ENCODE measurements around the gene NMU.

Gene NMU

GRCh38 chr4:55666535-55666934 lies 30.4 kb upstream of the NMU start:
- Histone ChIP-seq H3K4me1 (ENCODE audit: insufficient read depth, low read length, severe bottlenecking) (no peaks in the 10 kb centered on the region), H3K79me2 (ENCODE audit: insufficient read depth, low read length) (no peaks in the 10 kb centered on the region), H4K20me1 (ENCODE audit: insufficient read depth, low read length) (no peaks in the 10 kb centered on the region), H3K4me2 (ENCODE audit: low read length) (no peak overlapping the region), H2AFZ (ENCODE audit: low read length) (no peak overlapping the region), H3F3A (ENCODE audit: insufficient read depth, low read length) (no peaks in the 10 kb centered on the region), H3K9ac (ENCODE audit: low read length) (no peak overlapping the region), H3K4me3 (ENCODE audit: low read depth, low read length, poor library complexity, severe bottlenecking) (no peak overlapping the region), H3K9me3 (ENCODE audit: low read length) (no peaks in the 10 kb centered on the region), H3K27ac (ENCODE audit: low read depth, low read length, poor library complexity, severe bottlenecking) (no peak overlapping the region), H3K27me3 (ENCODE audit: insufficient read depth, low read length) (no peaks in the 10 kb centered on the region), H3K9me2 (ENCODE audit: low read depth, low read length) (no peaks in the 10 kb centered on the region), H3K36me3 (ENCODE audit: insufficient read depth, low read length) (no peaks in the 10 kb centered on the region)
- TF ChIP-seq EZH2 (IDR thresholded peaks at IDR 0.05; ENCODE audit: borderline replicate concordance, low read length): no peak
- no peak for TF ChIP-seq CTCF (IDR thresholded peaks at IDR 0.05; ENCODE audit: low read length)

GRCh38 chr4:55663145-55663544 lies 27.0 kb upstream of the NMU start:
- H3K9me2 ChIP-seq (ENCODE audit: low read depth, low read length): no peaks in the 10 kb centered on the region
- no peak overlapping the region for H3K4me3 ChIP-seq (ENCODE audit: low read depth, low read length, poor library complexity, severe bottlenecking)
- H3F3A ChIP-seq (ENCODE audit: insufficient read depth, low read length): no peaks in the 10 kb centered on the region
- H2AFZ ChIP-seq (ENCODE audit: low read length): no peak overlapping the region
- no peaks in the 10 kb centered on the region for H3K79me2 ChIP-seq (ENCODE audit: insufficient read depth, low read length)
- H3K36me3 ChIP-seq (ENCODE audit: insufficient read depth, low read length): no peaks in the 10 kb centered on the region
- no peak overlapping the region for H3K9ac ChIP-seq (ENCODE audit: low read length)
- H4K20me1 ChIP-seq (ENCODE audit: insufficient read depth, low read length): no peaks in the 10 kb centered on the region
- no peaks in the 10 kb centered on the region for H3K4me1 ChIP-seq (ENCODE audit: insufficient read depth, low read length, severe bottlenecking)
- no peak overlapping the region for H3K27ac ChIP-seq (ENCODE audit: low read depth, low read length, poor library complexity, severe bottlenecking)
- no peak overlapping the region for H3K4me2 ChIP-seq (ENCODE audit: low read length)
- no peaks in the 10 kb centered on the region for H3K9me3 ChIP-seq (ENCODE audit: low read length)
- no peaks in the 10 kb centered on the region for H3K27me3 ChIP-seq (ENCODE audit: insufficient read depth, low read length)
- no peak for TF ChIP-seq CTCF (IDR thresholded peaks at IDR 0.05; ENCODE audit: low read length)
- no peak for TF ChIP-seq EZH2 (IDR thresholded peaks at IDR 0.05; ENCODE audit: borderline replicate concordance, low read length)

DNA sequence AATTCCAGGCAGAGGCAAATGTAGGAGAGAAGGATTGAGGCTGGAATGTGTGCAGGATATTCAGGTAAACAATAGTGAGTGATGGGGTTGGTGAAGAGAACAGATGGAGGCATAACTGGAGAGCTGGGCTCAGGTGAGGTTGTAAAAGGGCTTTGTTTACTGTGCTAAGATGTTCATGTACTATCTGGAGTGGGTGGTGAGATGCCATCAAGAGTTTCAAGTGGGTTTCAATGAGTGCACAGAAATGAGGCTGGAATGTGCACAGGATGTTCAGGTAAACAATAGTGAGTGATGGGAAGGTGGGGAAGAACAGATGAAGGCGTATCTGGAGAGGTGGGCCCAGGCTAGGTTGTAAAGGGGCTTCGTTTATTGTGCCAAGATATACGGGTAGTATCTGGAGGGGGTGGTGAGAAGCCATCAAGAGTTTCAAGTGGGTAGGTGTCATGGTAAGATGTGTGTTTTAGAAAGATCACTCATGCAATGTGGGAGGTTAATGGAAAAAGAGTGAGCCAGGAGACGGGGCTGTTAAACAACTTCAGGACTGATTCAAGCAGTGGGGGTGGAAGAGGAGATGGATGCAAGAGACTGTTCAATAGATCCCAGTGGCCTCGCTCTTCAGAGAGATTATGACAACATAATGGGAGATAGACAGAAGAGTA lies 25.4 kb upstream of the NMU start:
- H3F3A ChIP-seq (ENCODE audit: insufficient read depth, low read length): no peaks in the 10 kb centered on the region
- no peaks in the 10 kb centered on the region for H3K79me2 ChIP-seq (ENCODE audit: insufficient read depth, low read length)
- H3K4me2 ChIP-seq (ENCODE audit: low read length): no peak overlapping the region
- no peak overlapping the region for H3K27ac ChIP-seq (ENCODE audit: low read depth, low read length, poor library complexity, severe bottlenecking)
- H3K9me3 ChIP-seq (ENCODE audit: low read length): no peaks in the 10 kb centered on the region
- H3K36me3 ChIP-seq (ENCODE audit: insufficient read depth, low read length): no peaks in the 10 kb centered on the region
- no peak for TF ChIP-seq CTCF (IDR thresholded peaks at IDR 0.05; ENCODE audit: low read length)
- TF ChIP-seq EZH2 (IDR thresholded peaks at IDR 0.05; ENCODE audit: borderline replicate concordance, low read length): no peak
- H2AFZ ChIP-seq (ENCODE audit: low read length): no peak overlapping the region
- no peak overlapping the region for H3K4me3 ChIP-seq (ENCODE audit: low read depth, low read length, poor library complexity, severe bottlenecking)
- H4K20me1 ChIP-seq (ENCODE audit: insufficient read depth, low read length): no peaks in the 10 kb centered on the region
- no peaks in the 10 kb centered on the region for H3K9me2 ChIP-seq (ENCODE audit: low read depth, low read length)
- no peaks in the 10 kb centered on the region for H3K27me3 ChIP-seq (ENCODE audit: insufficient read depth, low read length)
- H3K9ac ChIP-seq (ENCODE audit: low read length): no peak overlapping the region
- no peaks in the 10 kb centered on the region for H3K4me1 ChIP-seq (ENCODE audit: insufficient read depth, low read length, severe bottlenecking)

Data from OCI-LY1 (cell line).